Lower leg skin (tissue), 4 donors: ENCODE data around the gene SP7. TPM values are rescaled to one million over a fixed set of nuclear protein-coding genes. Genes with fewer than 3 reads are reported as not detected.

ENCODE experiments used
- DNase-seq, 2 donors: peaks; one replicate each; pipeline ENCODE4 v3.0.0-alpha.2; 2019; ENCODE audit warnings: low spot score in 2 of 2
- H3K4me3 ChIP-seq: fragments of 200-600 bp; sonication (generic); 2 replicates; pipeline ENCODE4 v1.5.1; 2017; ENCODE audit warnings: mild to moderate bottlenecking, low read depth; ENCODE audit not compliant: poor library complexity, severe bottlenecking
- CTCF ChIP-seq, 3 donors: fragments of 450-650 bp; IDR thresholded peaks; one replicate each; pipeline ENCODE4 v1.5.1; 2016; ENCODE audit warnings: antibody characterized with exemption in 3 of 3, mild to moderate bottlenecking in 3 of 3, moderate library complexity in 2 of 3
- POLR2A ChIP-seq, 2 donors: fragments of 450-650 bp; IDR thresholded peaks; one replicate each; pipeline ENCODE4 v1.6.1; 2016 to 2017; ENCODE audit warnings: antibody characterized with exemption in 2 of 2, mild to moderate bottlenecking in 1 of 2, moderate library complexity in 1 of 2
- WGBS, 2 donors: methylation state at CpG; one replicate each; pipeline ENCODE4 v1.1.5; 2018; 5-methylcytosine and 5-hydroxymethylcytosine counted together
- intact Hi-C: fragments of 100-400 bp; cut with DNase I; formaldehyde crosslinking; loops from one replicate; pipeline ENCODE4 v1.15.0; 2023; ENCODE audit warnings: low total_unique reads
- total RNA-seq, 4 donors: library from RNA; depleted of rRNA; stranded (reverse); fragments of >200 nt; gene quantifications; one replicate each; pipeline ENCODE4 v1.1.0, GENCODE V29; 2016

Gene SP7
- total RNA-seq, 4 donors from 2014 or later: not detected

GRCh38 chr12:53344487-53344823 lies 8.3 kb upstream of the SP7 start:
- H3K4me3 ChIP-seq: no peak overlapping the region
- intact Hi-C loops: no loop called here
- TF ChIP-seq CTCF (IDR thresholded peaks at IDR 0.05) (no peak), POLR2A (IDR thresholded peaks at IDR 0.05) (no peak)
- 5 to 7% methylated on average over 6 to 11 of the region's 19 CpGs for WGBS, 2 donors
- no peak for DNase-seq

- intact Hi-C loops: no loop called here
- no peak overlapping the region for H3K4me3 ChIP-seq
- TF ChIP-seq CTCF (IDR thresholded peaks at IDR 0.05) (no peak), POLR2A (IDR thresholded peaks at IDR 0.05) (no peak)
- 92 to 93% methylated on average over 4 of the region's 4 CpGs for WGBS, 2 donors
- no peak for DNase-seq
Measured at GRCh38 chr12:53343969-53344368, 7.8 kb upstream of the SP7 start.

DNA sequence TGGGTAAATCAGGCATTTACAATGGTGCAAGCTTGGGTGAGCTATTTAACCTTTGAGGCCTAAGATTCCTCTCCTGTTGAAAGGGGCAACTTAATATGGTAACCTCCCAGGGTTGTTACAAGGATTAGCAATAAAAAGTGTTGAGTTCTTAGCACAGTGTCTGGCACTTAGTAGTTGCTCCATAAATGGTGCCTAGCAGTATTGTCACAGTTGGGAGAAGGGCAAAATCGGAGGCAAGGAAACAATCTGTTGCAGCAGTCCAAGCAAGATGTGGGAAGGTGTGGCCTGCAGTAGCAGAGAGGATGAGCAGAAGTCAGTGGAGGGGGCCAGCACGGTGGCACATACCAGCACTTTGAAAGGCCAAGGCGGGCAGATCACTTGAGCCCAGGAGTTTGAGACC lies 7.3 kb upstream of the SP7 start:
- no peak for DNase-seq
- 64% methylated on average over 3 of the region's 3 CpGs for WGBS, 2 donors
- H3K4me3 ChIP-seq: no peak overlapping the region
- intact Hi-C loops: no loop called here
- TF ChIP-seq POLR2A (IDR thresholded peaks at IDR 0.05) (no peak), CTCF (IDR thresholded peaks at IDR 0.05) (no peak)

- DNase-seq: no peak
- no peak overlapping the region for H3K4me3 ChIP-seq
- intact Hi-C loops: no loop called here
- TF ChIP-seq POLR2A (IDR thresholded peaks at IDR 0.05) (no peak), CTCF (IDR thresholded peaks at IDR 0.05) (no peak)
- 86 to 92% methylated on average over 9 of the region's 9 CpGs for WGBS, 2 donors
Measured at GRCh38 chr12:53340398-53340797, 4.2 kb upstream of the SP7 start.

GRCh38 chr12:53338916-53339315 lies 2.8 kb upstream of the SP7 start:
- TF ChIP-seq POLR2A (IDR thresholded peaks at IDR 0.05) (no peak), CTCF (IDR thresholded peaks at IDR 0.05) (no peak)
- H3K4me3 ChIP-seq: no peak overlapping the region
- no peak for DNase-seq
- WGBS, 2 donors: 35 to 53% methylated on average over 6 of the region's 6 CpGs
- intact Hi-C loops: no loop called here

GRCh38 chr12:53338017-53338416 lies 1.9 kb upstream of the SP7 start:
- no peak overlapping the region for H3K4me3 ChIP-seq
- no peak for DNase-seq
- WGBS, 2 donors: 34 to 38% methylated on average over 11 of the region's 11 CpGs
- intact Hi-C loops: no loop called here
- TF ChIP-seq POLR2A (IDR thresholded peaks at IDR 0.05): no peak
